Fibroblast of villous mesenchyme (primary cell): Measurements from ENCODE around the gene CLIP1. TPM values are rescaled to one million over a fixed set of nuclear protein-coding genes. Genes with fewer than 3 reads are reported as not detected.

Experiments used
- DNase-seq: peaks from one replicate; pipeline ENCODE4 v3.0.0-alpha.2; 2010; ENCODE audit warnings: low read depth
- H3K4me3 ChIP-seq: 2 replicates; pipeline ENCODE4 v1.5.1; 2011; ENCODE audit warnings: low read depth, mild to moderate bottlenecking, low read length
- CTCF ChIP-seq: IDR thresholded peaks from 2 replicates; pipeline ENCODE4 v1.5.1; 2012; ENCODE audit warnings: low read depth, mild to moderate bottlenecking, low read length; ENCODE audit not compliant: insufficient read depth
- total RNA-seq: library from RNA; depleted of rRNA; stranded (reverse); fragments of >200 nt; gene quantifications from 2 replicates; pipeline ENCODE4 v1.2.3, GENCODE V29; 2012

The CLIP1 gene
- total RNA-seq, 1 donor = 66.9 TPM

GRCh38 chr12:122232691-122233090, 189.8 kb downstream of the CLIP1 start:
- H3K4me3 ChIP-seq = no peak overlapping the region
- no peak for TF ChIP-seq CTCF
- DNase-seq = no peak

DNA sequence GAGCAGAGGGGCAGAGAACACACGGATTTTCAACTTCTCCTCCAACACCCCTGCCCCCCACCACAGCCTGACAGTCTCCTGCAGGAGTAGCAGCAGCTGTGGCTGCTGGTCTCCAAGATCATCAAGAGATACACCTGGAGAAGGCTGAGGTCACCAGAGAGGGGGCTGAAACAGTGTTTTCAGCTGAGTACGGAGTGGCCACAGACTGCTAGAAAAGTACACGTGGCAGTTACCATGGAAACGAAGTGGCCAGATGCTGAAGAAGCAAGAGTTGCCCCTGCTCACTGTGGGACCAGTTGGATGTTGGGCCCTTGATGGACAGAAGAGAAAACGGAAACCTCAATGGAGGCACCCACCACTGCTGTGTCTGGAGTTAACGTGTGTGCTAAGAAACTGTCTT, 191.7 kb downstream of the CLIP1 start:
- H3K4me3 ChIP-seq = no peak overlapping the region
- DNase-seq = no peak
- no peak for TF ChIP-seq CTCF

DNA sequence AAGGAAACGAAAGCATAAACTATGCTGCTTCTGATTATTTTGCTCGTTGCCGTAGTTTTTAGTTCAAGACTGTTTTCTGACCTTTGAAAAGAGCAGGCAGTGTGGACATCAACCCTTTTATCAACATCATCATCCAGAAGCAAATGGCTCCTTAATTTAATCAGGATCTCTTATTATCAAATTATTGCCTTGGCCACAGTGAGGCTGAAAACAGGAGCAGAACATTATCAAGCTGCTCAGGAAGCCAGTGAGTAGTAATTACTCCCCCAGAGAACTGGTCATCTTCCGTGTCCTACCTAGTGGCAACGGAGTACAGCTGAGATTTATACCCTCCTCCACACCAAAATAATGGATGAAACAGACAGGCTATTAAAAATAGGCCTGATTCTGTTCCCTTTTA, 194.4 kb downstream of the CLIP1 start:
- no peak for TF ChIP-seq CTCF
- no peak for DNase-seq
- no peak overlapping the region for H3K4me3 ChIP-seq

GRCh38 chr12:122227341-122227740, 195.1 kb downstream of the CLIP1 start:
- no peak for DNase-seq
- H3K4me3 ChIP-seq = no peak overlapping the region
- TF ChIP-seq CTCF = no peak

DNA sequence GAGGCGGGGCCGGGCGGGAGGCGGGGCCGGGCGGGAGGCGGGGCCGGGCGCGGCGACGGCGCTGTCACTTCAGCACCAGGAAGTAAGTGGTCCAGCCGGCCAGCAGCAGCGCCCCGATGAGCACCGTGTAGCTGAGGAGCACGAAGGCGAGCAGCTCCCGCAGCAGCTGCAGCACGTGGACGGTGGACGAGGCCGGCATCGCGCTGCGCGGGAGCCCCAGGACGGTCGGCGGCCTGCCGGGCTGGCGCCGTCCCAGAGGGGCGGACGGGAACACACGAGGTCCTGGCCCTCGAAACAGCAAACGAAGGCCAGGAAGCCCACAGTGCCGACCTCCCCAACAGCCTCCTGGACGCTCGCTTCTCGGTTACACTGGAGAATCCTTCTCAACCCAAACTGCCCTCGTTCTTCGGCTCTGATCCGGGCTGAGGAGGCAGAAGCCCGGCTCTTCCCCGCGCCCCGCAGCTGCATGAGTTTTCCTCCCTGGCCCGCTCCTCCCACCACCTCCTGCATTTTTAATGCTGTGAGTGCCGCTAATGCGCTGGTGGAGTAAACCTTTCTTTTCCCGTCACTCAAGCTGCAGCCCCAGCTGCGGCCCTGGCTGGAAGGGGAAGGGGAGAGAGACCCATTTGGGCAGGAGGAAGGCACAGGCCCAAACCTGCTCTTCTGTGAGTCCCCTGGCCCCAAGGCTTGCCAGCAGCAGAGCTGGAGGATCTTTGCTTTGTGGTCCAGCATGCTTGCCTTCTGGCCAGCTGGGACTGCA, 195.9 kb downstream of the CLIP1 start:
- H3K4me3 ChIP-seq = peak overlapping the region; percentile 32
- DNase-seq = no peak
- no peak for TF ChIP-seq CTCF

DNA sequence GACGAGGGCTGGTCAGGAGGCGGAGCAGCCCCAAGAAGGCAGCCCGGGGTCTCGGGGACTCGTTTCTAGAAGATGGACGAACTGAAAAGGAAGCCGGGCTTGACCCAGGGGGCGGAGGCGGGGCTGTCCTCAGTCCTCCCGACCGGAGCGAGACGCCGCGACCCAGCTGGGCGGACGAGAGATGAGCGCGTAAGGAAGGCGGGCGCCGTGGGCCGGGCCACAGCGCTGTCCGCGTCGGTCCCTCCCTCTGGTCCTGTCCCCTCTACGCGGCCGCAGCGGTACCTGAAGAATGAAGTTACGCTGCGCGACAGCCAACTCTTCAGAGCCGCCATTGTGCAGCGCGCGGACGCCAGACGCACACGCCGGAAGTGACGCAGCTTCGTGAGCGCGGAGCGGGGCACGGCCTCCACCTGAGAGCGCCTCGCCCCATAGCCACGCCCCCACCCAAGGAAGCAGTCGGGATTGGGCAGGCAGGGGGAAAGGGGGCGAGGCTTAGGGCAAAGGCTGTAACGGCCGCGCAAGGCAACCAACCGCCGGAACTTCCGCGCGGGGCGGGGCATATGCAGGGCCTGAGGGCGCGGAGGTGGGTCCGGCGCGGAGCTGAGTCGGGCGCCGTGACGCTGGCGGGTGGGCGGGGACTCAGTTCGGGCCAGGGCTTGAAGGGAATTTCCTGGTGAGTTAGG, 196.6 kb downstream of the CLIP1 start, which contains the start of gene DIABLO:
Gene DIABLO, minus strand, starts transcription at position 370 of the 683 bp plus-strand sequence. Its CDS starts 38 bp downstream, at position 332.
- DNase-seq = peak; percentile 100
- H3K4me3 ChIP-seq = peak within 1 kb of the TSS; percentile 96
- no peak for TF ChIP-seq CTCF

Other genes with a start within 250 kb of the CLIP1 start
- not detected in 2 replicates for gene IL31, start 248.4 kb downstream of the CLIP1 start, total RNA-seq
- 1.6 and 1.7 TPM in 2 replicates for gene LRRC43, start 239.5 kb downstream of the CLIP1 start, total RNA-seq
- gene B3GNT4, start 219.0 kb downstream of the CLIP1 start, total RNA-seq = under 0.01 TPM in 2 replicates
- 66.4 and 74.3 TPM in 2 replicates for gene DIABLO, start 196.6 kb downstream of the CLIP1 start, total RNA-seq
- gene VPS33A, start 156.2 kb downstream of the CLIP1 start, total RNA-seq = 19.0 and 23.7 TPM in 2 replicates
- 18.0 and 22.5 TPM in 2 replicates for gene ZCCHC8, start 78.3 kb upstream of the CLIP1 start, total RNA-seq
- gene RSRC2, start 104.3 kb upstream of the CLIP1 start, total RNA-seq = 34.5 and 41.9 TPM in 2 replicates
- 28.0 and 28.5 TPM in 2 replicates for gene KNTC1, start 104.6 kb upstream of the CLIP1 start, total RNA-seq